Measurements from ENCODE around the gene NCKIPSD.

- TF ChIP-seq, protein P1, sequence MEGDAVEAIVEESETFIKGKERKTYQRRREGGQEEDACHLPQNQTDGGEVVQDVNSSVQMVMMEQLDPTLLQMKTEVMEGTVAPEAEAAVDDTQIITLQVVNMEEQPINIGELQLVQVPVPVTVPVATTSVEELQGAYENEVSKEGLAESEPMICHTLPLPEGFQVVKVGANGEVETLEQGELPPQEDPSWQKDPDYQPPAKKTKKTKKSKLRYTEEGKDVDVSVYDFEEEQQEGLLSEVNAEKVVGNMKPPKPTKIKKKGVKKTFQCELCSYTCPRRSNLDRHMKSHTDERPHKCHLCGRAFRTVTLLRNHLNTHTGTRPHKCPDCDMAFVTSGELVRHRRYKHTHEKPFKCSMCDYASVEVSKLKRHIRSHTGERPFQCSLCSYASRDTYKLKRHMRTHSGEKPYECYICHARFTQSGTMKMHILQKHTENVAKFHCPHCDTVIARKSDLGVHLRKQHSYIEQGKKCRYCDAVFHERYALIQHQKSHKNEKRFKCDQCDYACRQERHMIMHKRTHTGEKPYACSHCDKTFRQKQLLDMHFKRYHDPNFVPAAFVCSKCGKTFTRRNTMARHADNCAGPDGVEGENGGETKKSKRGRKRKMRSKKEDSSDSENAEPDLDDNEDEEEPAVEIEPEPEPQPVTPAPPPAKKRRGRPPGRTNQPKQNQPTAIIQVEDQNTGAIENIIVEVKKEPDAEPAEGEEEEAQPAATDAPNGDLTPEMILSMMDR (IDR thresholded peaks at IDR 0.05): no peak
- no peak for TF ChIP-seq POLR2A (IDR thresholded peaks at IDR 0.05)
Measured at GRCh38 chr3:48636149-48636655, 49.5 kb downstream of the NCKIPSD start.

Measured in right lobe of liver (tissue), 4 donors.